Mucosa of stomach (tissue), 1 donor: ENCODE data around the gene RNASE1.

Source experiments
- H3K27me3 ChIP-seq: one replicate; pipeline ENCODE4 v1.7.0; 2013; ENCODE audit warnings: mild to moderate bottlenecking, low read length; ENCODE audit not compliant: control insufficient read depth, insufficient read depth
- H3K36me3 ChIP-seq: one replicate; pipeline ENCODE4 v1.7.0; 2013; ENCODE audit warnings: low read length; ENCODE audit not compliant: control insufficient read depth, insufficient read depth
- H3K4me1 ChIP-seq: one replicate; pipeline ENCODE4 v1.7.0; 2013; ENCODE audit warnings: mild to moderate bottlenecking, low read length; ENCODE audit not compliant: control insufficient read depth, insufficient read depth
- H3K4me3 ChIP-seq: one replicate; pipeline ENCODE4 v1.7.0; 2013; ENCODE audit warnings: low read length
- H3K9ac ChIP-seq: one replicate; pipeline ENCODE4 v1.7.0; 2013; ENCODE audit warnings: mild to moderate bottlenecking, low read length, moderate library complexity
- H3K9me3 ChIP-seq: one replicate; pipeline ENCODE4 v1.7.0; 2013; ENCODE audit warnings: mild to moderate bottlenecking, low read length, moderate library complexity; ENCODE audit not compliant: control insufficient read depth
- donor health status: Pancreatic carcinoma.

RNASE1 gene

GRCh38 chr14:20803223-20803622 is 579 bp upstream of the RNASE1 start:
- H3K4me1 ChIP-seq: peaks cover 69% of the 10 kb centered on the region

GRCh38 chr14:20801726-20802125 is 918 bp downstream of the RNASE1 start:
- Histone ChIP-seq H3K27me3 (no peaks in the 10 kb centered on the region), H3K4me3 (peak overlapping the region; percentile 77), H3K36me3 (no peaks in the 10 kb centered on the region), H3K4me1 (peaks cover 59% of the 10 kb centered on the region), H3K9ac (peak overlapping the region; percentile 64), H3K9me3 (no peaks in the 10 kb centered on the region)

More at GRCh38 chr14:20803223-20803622, 579 bp upstream of the RNASE1 start:
- Histone ChIP-seq H3K36me3 (no peaks in the 10 kb centered on the region), H3K27me3 (no peaks in the 10 kb centered on the region), H3K9me3 (no peaks in the 10 kb centered on the region), H3K4me3 (peak overlapping the region; percentile 77), H3K9ac (peak overlapping the region; percentile 64)

DNA sequence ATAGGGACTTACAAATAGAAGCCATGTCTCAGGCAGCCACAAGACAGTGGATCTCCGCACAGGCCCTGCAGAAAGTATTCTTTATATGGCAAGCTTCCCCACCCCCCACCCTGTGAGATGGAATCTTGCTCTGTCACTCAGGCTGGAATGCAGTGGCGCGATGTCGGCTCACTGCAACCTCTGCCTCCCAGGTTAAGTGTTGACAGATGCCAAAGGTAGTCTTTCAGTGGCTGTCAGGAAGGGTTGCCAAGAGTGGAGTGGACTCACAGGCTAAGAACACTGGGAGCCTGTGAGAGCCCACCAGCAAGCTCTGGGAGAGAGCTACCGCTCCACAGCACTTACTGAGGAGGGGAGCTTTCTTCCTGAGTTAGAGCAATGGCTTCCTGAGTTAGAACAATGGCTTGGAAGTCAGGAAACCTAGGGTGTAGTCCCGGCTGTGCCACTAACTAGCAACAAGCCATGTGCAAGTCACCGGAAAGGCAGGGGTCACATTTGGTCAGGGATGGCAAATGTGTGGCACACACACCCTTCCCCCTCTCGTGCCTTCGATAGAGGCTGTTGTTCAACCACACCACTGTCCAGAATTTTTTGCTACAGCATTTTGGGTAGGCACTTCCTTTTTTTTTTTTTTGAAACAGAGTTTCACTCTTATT is 2.6 kb downstream of the RNASE1 start:
- Histone ChIP-seq H3K27me3 (no peaks in the 10 kb centered on the region), H3K9ac (peak overlapping the region; percentile 64), H3K4me3 (peak overlapping the region; percentile 44), H3K4me1 (peaks cover 42% of the 10 kb centered on the region), H3K9me3 (no peaks in the 10 kb centered on the region), H3K36me3 (no peaks in the 10 kb centered on the region)

DNA sequence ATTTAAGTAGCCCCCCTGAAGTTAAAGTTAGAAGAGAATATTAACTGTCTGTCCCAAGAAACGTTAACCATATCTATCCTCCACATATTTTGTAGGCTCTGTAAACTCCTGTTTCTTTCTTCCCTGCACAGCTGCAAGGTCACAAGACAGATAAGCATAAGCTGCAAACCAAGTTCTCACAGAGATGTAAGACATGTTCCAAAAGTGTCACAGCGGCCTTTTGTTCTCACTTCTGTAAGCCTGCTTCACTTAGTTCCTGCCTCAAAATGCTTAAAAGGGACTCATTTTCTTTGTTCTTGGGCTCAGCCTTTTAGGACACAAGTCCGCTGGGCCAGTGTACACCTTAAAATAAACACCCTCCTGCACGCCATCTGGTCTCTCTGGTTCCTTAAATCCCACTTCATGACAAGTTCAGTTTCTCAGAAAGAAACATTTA is 3.2 kb downstream of the RNASE1 start:
- Histone ChIP-seq H3K4me3 (no peak overlapping the region), H3K9ac (peak overlapping the region; percentile 64), H3K9me3 (no peaks in the 10 kb centered on the region), H3K36me3 (no peaks in the 10 kb centered on the region), H3K27me3 (no peaks in the 10 kb centered on the region), H3K4me1 (peaks cover 38% of the 10 kb centered on the region)

DNA sequence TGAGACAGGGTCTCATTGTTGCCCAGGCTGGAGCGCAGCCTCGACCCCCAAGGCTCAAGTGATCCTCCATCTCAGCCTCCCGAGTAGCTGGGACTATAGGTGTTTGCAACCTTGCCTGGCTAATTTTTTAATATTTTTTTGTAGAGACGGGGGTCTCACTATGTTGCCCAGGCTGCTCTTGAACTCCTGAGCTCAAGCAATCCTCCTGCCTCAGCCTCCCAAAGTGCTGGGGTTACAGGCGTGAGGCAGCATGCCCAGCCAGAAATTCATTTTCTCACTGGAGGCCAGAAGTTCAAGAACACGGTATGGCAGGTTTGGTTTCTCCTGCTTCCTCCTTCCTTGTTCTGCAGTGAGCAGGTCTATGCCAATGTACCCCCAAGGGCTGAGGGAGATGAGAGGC is 3.7 kb downstream of the RNASE1 start:
- Histone ChIP-seq H3K4me1 (peaks cover 33% of the 10 kb centered on the region), H3K36me3 (no peaks in the 10 kb centered on the region), H3K9me3 (no peaks in the 10 kb centered on the region), H3K9ac (no peak overlapping the region), H3K4me3 (no peak overlapping the region), H3K27me3 (no peaks in the 10 kb centered on the region)

DNA sequence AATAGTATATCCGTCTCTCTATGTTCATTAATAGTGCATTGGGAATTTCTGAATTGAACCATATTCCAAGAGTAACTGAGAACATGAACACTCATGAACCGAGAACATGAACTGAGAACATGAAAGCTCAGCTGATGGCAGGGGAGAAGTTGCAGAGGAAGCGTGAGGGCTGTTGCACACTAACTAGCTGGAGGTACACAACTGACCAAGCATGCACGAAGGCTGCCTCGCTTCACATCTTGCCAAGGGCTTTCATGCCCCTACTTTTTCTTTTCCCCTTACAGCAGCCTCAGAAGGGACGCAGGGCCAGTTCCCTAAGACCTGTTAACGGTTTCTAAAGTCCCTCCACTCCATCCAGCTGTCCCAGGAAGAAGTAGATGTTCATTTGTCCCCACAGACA is 4.3 kb downstream of the RNASE1 start:
- Histone ChIP-seq H3K9me3 (no peaks in the 10 kb centered on the region), H3K4me1 (peaks cover 27% of the 10 kb centered on the region), H3K36me3 (no peaks in the 10 kb centered on the region), H3K27me3 (no peaks in the 10 kb centered on the region), H3K9ac (no peak overlapping the region), H3K4me3 (no peak overlapping the region)

GRCh38 chr14:20797164-20797563 is 5.5 kb downstream of the RNASE1 start:
- no peaks in the 10 kb centered on the region for H3K9me3 ChIP-seq
- no peak overlapping the region for H3K4me3 ChIP-seq
- H3K36me3 ChIP-seq: no peaks in the 10 kb centered on the region
- H3K27me3 ChIP-seq: no peaks in the 10 kb centered on the region
- peaks cover 22% of the 10 kb centered on the region for H3K4me1 ChIP-seq
- H3K9ac ChIP-seq: no peak overlapping the region

DNA sequence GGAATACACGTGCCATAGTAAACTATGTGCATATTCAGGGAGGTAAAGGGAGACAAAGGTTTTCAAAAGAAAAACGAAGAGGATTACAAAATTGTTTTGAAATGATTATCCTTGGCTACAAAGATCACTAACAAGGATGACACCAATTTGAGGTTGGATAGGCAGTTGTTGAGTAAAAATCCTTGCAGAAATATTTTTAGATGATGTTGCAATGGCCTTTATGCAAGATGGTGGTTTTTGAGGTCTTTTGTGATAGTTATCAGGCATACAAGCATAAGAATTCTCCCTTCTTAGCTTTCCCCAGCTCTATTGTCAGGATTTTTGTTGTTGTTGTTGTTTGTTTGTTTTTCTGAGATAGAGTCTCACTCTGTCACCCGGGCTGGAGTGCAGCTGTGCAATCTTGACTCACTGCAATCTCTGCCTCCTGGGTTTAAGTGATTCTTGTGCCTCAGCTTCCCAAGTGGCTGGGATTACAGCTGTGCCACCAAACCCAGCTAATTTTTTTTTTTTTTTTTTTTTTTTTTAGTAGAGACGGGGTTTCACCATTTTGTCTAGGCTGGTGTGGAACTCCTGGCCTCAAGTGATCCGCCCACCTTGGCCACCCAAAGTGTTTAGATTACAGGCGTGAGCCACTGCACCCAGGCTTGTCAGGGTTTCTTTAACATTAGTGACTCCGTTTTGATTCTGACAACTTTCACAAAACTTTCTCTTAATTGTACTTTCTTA is 7.8 kb downstream of the RNASE1 start:
- no peaks in the 10 kb centered on the region for H3K27me3 ChIP-seq
- H3K36me3 ChIP-seq: no peaks in the 10 kb centered on the region
- H3K9ac ChIP-seq: no peak overlapping the region
- H3K4me3 ChIP-seq: no peak overlapping the region
- H3K4me1 ChIP-seq: peaks cover 10% of the 10 kb centered on the region
- H3K9me3 ChIP-seq: no peaks in the 10 kb centered on the region

- peaks cover 8% of the 10 kb centered on the region for H3K4me1 ChIP-seq
- H3K36me3 ChIP-seq: no peaks in the 10 kb centered on the region
- H3K9ac ChIP-seq: no peak overlapping the region
Measured at GRCh38 chr14:20792556-20792955, 10.1 kb downstream of the RNASE1 start.

DNA sequence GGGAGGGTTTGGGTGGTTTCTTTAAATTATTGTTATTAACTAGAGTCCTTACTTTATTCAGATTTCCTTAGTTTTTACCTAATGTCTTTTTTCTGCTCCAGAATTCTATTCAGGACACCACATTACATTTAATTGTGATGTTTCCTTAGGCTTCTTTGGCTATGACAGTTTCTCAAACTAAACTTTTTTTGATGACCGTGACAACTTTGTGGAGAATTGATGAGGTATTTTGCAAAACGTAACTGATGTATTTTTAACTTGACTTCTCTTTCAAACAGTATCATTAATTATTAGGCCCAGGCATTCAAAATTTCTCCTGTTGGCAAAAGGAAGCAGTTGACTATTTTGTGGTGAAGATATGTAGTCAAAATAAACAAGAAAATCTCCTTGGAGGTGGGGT is 11.0 kb downstream of the RNASE1 start:
- Histone ChIP-seq H3K4me1 (peaks cover 8% of the 10 kb centered on the region), H3K9me3 (no peaks in the 10 kb centered on the region), H3K27me3 (no peaks in the 10 kb centered on the region), H3K4me3 (no peak overlapping the region), H3K36me3 (no peaks in the 10 kb centered on the region), H3K9ac (no peak overlapping the region)

More at GRCh38 chr14:20792556-20792955, 10.1 kb downstream of the RNASE1 start:
- H3K9me3 ChIP-seq: no peaks in the 10 kb centered on the region
- H3K27me3 ChIP-seq: no peaks in the 10 kb centered on the region
- no peak overlapping the region for H3K4me3 ChIP-seq

GRCh38 chr14:20791187-20791586 is 11.5 kb downstream of the RNASE1 start:
- no peaks in the 10 kb centered on the region for H3K27me3 ChIP-seq

DNA sequence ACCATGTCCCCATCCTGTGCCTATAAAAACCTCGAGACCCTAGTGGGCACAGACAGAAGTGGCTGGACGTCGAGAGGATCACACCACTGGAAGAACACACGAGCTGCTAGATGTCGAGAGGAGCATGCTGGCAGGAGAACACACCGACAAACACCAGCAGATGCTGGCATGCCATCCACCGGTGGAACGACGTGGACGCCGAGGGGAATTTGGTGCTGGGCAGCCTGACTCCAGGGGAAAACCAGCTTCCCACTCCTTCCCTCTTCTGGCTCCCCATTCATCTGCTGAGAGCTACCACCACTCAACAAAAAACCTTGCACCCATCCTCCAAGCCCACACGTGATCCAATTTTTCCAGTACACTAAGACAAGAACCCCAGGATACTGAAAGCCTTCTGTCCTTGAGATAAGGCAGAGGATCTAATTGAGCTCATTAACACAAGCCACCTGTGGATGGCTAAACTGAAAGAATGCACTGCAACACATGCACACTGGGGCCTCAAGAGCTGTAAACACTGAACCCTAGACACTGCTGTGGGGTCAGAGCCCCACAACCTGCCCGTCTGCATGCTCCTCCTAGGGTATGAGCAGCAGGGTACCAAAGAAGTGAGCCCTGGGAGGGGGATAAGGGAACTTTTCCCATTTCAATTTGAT is 12.1 kb downstream of the RNASE1 start:
- Histone ChIP-seq H3K4me1 (peaks cover 8% of the 10 kb centered on the region), H3K9ac (no peak overlapping the region), H3K36me3 (no peaks in the 10 kb centered on the region)

More at GRCh38 chr14:20791187-20791586, 11.5 kb downstream of the RNASE1 start:
- Histone ChIP-seq H3K9me3 (no peaks in the 10 kb centered on the region), H3K9ac (no peak overlapping the region), H3K4me3 (no peak overlapping the region), H3K36me3 (no peaks in the 10 kb centered on the region), H3K4me1 (peaks cover 8% of the 10 kb centered on the region)

More for the DNA sequence above, 12.1 kb downstream of the RNASE1 start:
- H3K4me3 ChIP-seq: no peak overlapping the region
- no peaks in the 10 kb centered on the region for H3K27me3 ChIP-seq
- H3K9me3 ChIP-seq: no peaks in the 10 kb centered on the region
